HG03378 (cell line): ENCODE results near the gene DFFA.
A peak's percentile ranks its signal among the peaks of the same experiment; 100 is the strongest.

Source experiments
- ATAC-seq: cut with Tn5 transposase; IDR thresholded peaks from one replicate; pipeline ENCODE4 v1.9.1; 2021; ENCODE audit warnings: mild to moderate bottlenecking, moderate library complexity; ENCODE audit not compliant: unreplicated experiment

The DFFA gene

GRCh38 chr1:10472220-10473144, at the start of gene DFFA:
Gene DFFA (minus strand): TSS chr1:10472529. CDS start chr1:10472458, 71 bp downstream.
- ATAC-seq = peak; percentile 76

- no peak for ATAC-seq
Observed at GRCh38 chr1:10521537-10522157, 49.3 kb upstream of the DFFA start.

- no peak for ATAC-seq
Observed at GRCh38 chr1:10520952-10521351, 48.6 kb upstream of the DFFA start.

GRCh38 chr1:10520497-10520896, 48.2 kb upstream of the DFFA start:
- ATAC-seq = no peak

- no peak for ATAC-seq
Observed at GRCh38 chr1:10519016-10519417, 46.7 kb upstream of the DFFA start.

- ATAC-seq = no peak
Observed at GRCh38 chr1:10517677-10517982, 45.3 kb upstream of the DFFA start.

GRCh38 chr1:10516925-10517676, 44.8 kb upstream of the DFFA start:
- ATAC-seq = no peak

- ATAC-seq = no peak
Observed at GRCh38 chr1:10515976-10516750, 43.8 kb upstream of the DFFA start.

- no peak for ATAC-seq
Observed at GRCh38 chr1:10515301-10515975, 43.1 kb upstream of the DFFA start.

GRCh38 chr1:10514490-10515235, 42.3 kb upstream of the DFFA start:
- no peak for ATAC-seq

- no peak for ATAC-seq
Observed at GRCh38 chr1:10513199-10513598, 40.9 kb upstream of the DFFA start.

GRCh38 chr1:10511494-10511885, 39.2 kb upstream of the DFFA start:
- ATAC-seq = no peak

GRCh38 chr1:10510520-10511493, 38.5 kb upstream of the DFFA start:
- ATAC-seq = peak; percentile 71

- ATAC-seq = no peak
Observed at GRCh38 chr1:10509809-10510509, 37.6 kb upstream of the DFFA start.

- ATAC-seq = no peak
Observed at GRCh38 chr1:10508511-10508951, 36.2 kb upstream of the DFFA start.

GRCh38 chr1:10507111-10507879, 35.0 kb upstream of the DFFA start:
- ATAC-seq = no peak

- no peak for ATAC-seq
Observed at GRCh38 chr1:10506677-10507047, 34.3 kb upstream of the DFFA start.
